CD14-positive monocyte (primary cell): ENCODE measurements around the gene ASS1. TPM values are rescaled to one million over a fixed set of nuclear protein-coding genes. Genes with fewer than 3 reads are reported as not detected.

Experiments
- DNase-seq, 3 donors: peaks; one replicate each; pipeline ENCODE4 v3.0.0-alpha.2; 2011 to 2022
- H2AFZ ChIP-seq: 2 replicates; pipeline ENCODE4 v1.6.0; 2012; ENCODE audit warnings: mild to moderate bottlenecking, low read depth, low read length, inconsistent platforms; ENCODE audit not compliant: insufficient read depth, poor library complexity, severe bottlenecking
- H3K27ac ChIP-seq, 2 donors: 1 replicate in 1 of 2; 2 replicates in 1 of 2; pipeline ENCODE4 v1.5.1; 2012 to 2013; ENCODE audit warnings: low read length in 2 of 2, control low read depth in 1 of 2, inconsistent platforms in 1 of 2, low read depth in 1 of 2, mild to moderate bottlenecking in 1 of 2
- H3K27me3 ChIP-seq, 2 donors: one replicate each; pipeline versions ENCODE4 v1.6.0 to v1.6.1; 2011 to 2013; ENCODE audit warnings: low read length in 2 of 2; ENCODE audit not compliant: control insufficient read depth in 2 of 2, insufficient read depth in 2 of 2
- H3K36me3 ChIP-seq, 2 donors: replicated peaks in 1 of 2; 1 replicate in 1 of 2; 2 replicates in 1 of 2; pipeline versions ENCODE4 v1.5.1 to v1.6.1; 2012 to 2013; ENCODE audit warnings: low read length in 2 of 2, control low read depth in 1 of 2, inconsistent platforms in 1 of 2, mild to moderate bottlenecking in 1 of 2; ENCODE audit not compliant: insufficient read depth in 2 of 2, control insufficient read depth in 1 of 2
- H3K4me1 ChIP-seq, 2 donors: 1 replicate in 1 of 2; 2 replicates in 1 of 2; pipeline versions ENCODE4 v1.5.1 to v1.6.1; 2012 to 2013; ENCODE audit warnings: low read length in 2 of 2, control low read depth in 1 of 2, inconsistent platforms in 1 of 2, mild to moderate bottlenecking in 1 of 2, moderate library complexity in 1 of 2; ENCODE audit not compliant: insufficient read depth in 2 of 2, control insufficient read depth in 1 of 2
- H3K4me2 ChIP-seq: replicated peaks from 2 replicates; pipeline ENCODE3; 2012; ENCODE audit warnings: low read length, moderate library complexity, mild to moderate bottlenecking; ENCODE audit not compliant: poor library complexity, severe bottlenecking; ENCODE audit errors: extremely low read depth
- H3K4me3 ChIP-seq, 3 experiments: fragments of 200-600 bp in 1 of 3; sonication (generic) in 1 of 3; replicated peaks in 1 of 3; 1 replicate in 2 of 3; 2 replicates in 1 of 3; pipeline ENCODE4 v1.5.1; 2011 to 2013; ENCODE audit warnings: low read length in 3 of 3, mild to moderate bottlenecking in 3 of 3, control low read depth in 2 of 3, low read depth in 2 of 3, inconsistent platforms in 1 of 3, moderate library complexity in 1 of 3
- H3K79me2 ChIP-seq: 2 replicates; pipeline ENCODE4 v1.6.0; 2012; ENCODE audit warnings: mild to moderate bottlenecking, control low read depth, inconsistent platforms, low read length, moderate library complexity; ENCODE audit not compliant: insufficient read depth
- H3K9ac ChIP-seq: 2 replicates; pipeline ENCODE4 v1.6.0; 2017; ENCODE audit warnings: low read length, mild to moderate bottlenecking; ENCODE audit not compliant: insufficient read depth, poor library complexity, severe bottlenecking
- H3K9me3 ChIP-seq, 2 donors: replicated peaks in 1 of 2; 1 replicate in 1 of 2; 2 replicates in 1 of 2; pipeline versions ENCODE4 v1.5.1 to v1.6.1; 2012 to 2013; ENCODE audit warnings: low read length in 2 of 2, control low read depth in 1 of 2; ENCODE audit not compliant: control insufficient read depth in 1 of 2, insufficient read depth in 1 of 2
- H4K20me1 ChIP-seq: 2 replicates; pipeline ENCODE4 v1.6.0; 2012; ENCODE audit warnings: mild to moderate bottlenecking, low read length, control low read depth, moderate library complexity; ENCODE audit not compliant: insufficient read depth
- H3K27ac Mint-ChIP-seq, 7 donors: one replicate each; pipeline ENCODE4 v1.8.0; 2020; ENCODE audit warnings: mild to moderate bottlenecking in 7 of 7, mixed read lengths in 7 of 7, moderate library complexity in 6 of 7, inconsistent platforms in 2 of 7
- H3K27me3 Mint-ChIP-seq, 3 donors: one replicate each; pipeline ENCODE4 v1.8.0; 2021 to 2022; ENCODE audit warnings: low read depth in 3 of 3, mild to moderate bottlenecking in 3 of 3, mixed read lengths in 3 of 3, moderate library complexity in 3 of 3, inconsistent platforms in 1 of 3
- H3K36me3 Mint-ChIP-seq, 2 donors: one replicate each; pipeline ENCODE4 v1.8.0; 2020; ENCODE audit warnings: mixed read lengths in 2 of 2, inconsistent platforms in 1 of 2, mild to moderate bottlenecking in 1 of 2
- H3K4me1 Mint-ChIP-seq: one replicate; pipeline ENCODE4 v1.8.0; 2020; ENCODE audit warnings: mild to moderate bottlenecking, mixed read lengths
- H3K4me3 Mint-ChIP-seq, 2 donors: one replicate each; pipeline ENCODE4 v1.8.0; 2020; ENCODE audit warnings: mild to moderate bottlenecking in 2 of 2, mixed read lengths in 2 of 2, moderate library complexity in 1 of 2
- H3K9me3 Mint-ChIP-seq, 7 donors: one replicate each; pipeline ENCODE4 v1.8.0; 2020 to 2022; ENCODE audit warnings: mixed read lengths in 7 of 7, mild to moderate bottlenecking in 6 of 7, moderate library complexity in 6 of 7, inconsistent platforms in 2 of 7
- CTCF ChIP-seq: fragments of 200-600 bp; IDR thresholded peaks from one replicate; pipeline ENCODE4 v1.8.0; 2022; ENCODE audit warnings: antibody characterized with exemption, mild to moderate bottlenecking
- whole genome bisulfite sequencing: methylation state at CpG from one replicate; pipeline ENCODE4 v1.1.5; 2013; ENCODE audit warnings: missing lambda C conversion rate; ENCODE audit not compliant: insufficient coverage; 5-methylcytosine and 5-hydroxymethylcytosine counted together
- intact Hi-C, 2 donors: fragments of 100-400 bp; cut with micrococcal nuclease; formaldehyde crosslinking; loops; one replicate each; pipeline versions ENCODE4 v1.15.0 to v1.15.1; 2023
- polyA plus RNA-seq, 3 donors: library from polyadenylated mRNA; depleted of rRNA in 1 of 3; unstranded in 2 of 3; stranded (reverse) in 1 of 3; fragments of 300-500 nt in 2 of 3; fragments of >200 nt in 1 of 3; fragmentation: Illumina TruSeq in 2 of 3; gene quantifications; 1 replicate in 2 of 3; 2 replicates in 1 of 3; pipeline ENCODE4 v1.2.3, GENCODE V29; 2012 to 2021

Gene ASS1
- polyA plus RNA-seq, 3 donors: not detected

- intact Hi-C loops: no loop called here
- Mint-ChIP-seq H3K36me3 (no peaks in the 10 kb centered on the region), H3K27me3 (peaks cover 16 to 26% (median 19%) of the 10 kb centered on the region in 3 donors), H3K27ac (peak overlapping the region in 1 of 7 donors; percentile 47), H3K9me3 (peaks cover 0 to 8% (median 2%) of the 10 kb centered on the region in 7 donors), H3K4me1 (no peaks in the 10 kb centered on the region), H3K4me3 (no peak overlapping the region)
- no peaks in the 10 kb centered on the region for H3K79me2 ChIP-seq
- 77% methylated on average over 3 of the region's 6 CpGs for WGBS
- peaks cover 0 to 8% of the 10 kb centered on the region in 2 donors for H3K27me3 ChIP-seq
- H3K9ac ChIP-seq: no peak overlapping the region
- no peak overlapping the region for H3K4me2 ChIP-seq
- H2AFZ ChIP-seq: no peak overlapping the region
- H3K27ac ChIP-seq: no peak overlapping the region
- DNase-seq: no peak
- H3K4me3 ChIP-seq: no peak overlapping the region
- peaks cover 0 to 1% of the 10 kb centered on the region in 2 donors for H3K9me3 ChIP-seq
- no peak for TF ChIP-seq CTCF
- no peaks in the 10 kb centered on the region for H3K36me3 ChIP-seq
- no peaks in the 10 kb centered on the region for H4K20me1 ChIP-seq
- H3K4me1 ChIP-seq: no peaks in the 10 kb centered on the region
Observed at GRCh38 chr9:130543859-130544258, 99.1 kb downstream of the ASS1 start.

- Histone ChIP-seq H3K79me2 (no peaks in the 10 kb centered on the region), H3K27me3 (peaks cover 0 to 5% of the 10 kb centered on the region in 2 donors), H3K4me2 (no peak overlapping the region), H3K9me3 (peaks cover 4 to 5% of the 10 kb centered on the region in 2 donors), H3K9ac (no peak overlapping the region), H4K20me1 (no peaks in the 10 kb centered on the region), H3K4me1 (no peaks in the 10 kb centered on the region), H3K36me3 (no peaks in the 10 kb centered on the region), H3K27ac (no peak overlapping the region), H2AFZ (no peak overlapping the region), H3K4me3 (no peak overlapping the region)
- Mint-ChIP-seq H3K27ac (no peak overlapping the region), H3K9me3 (peaks cover 5 to 13% (median 7%) of the 10 kb centered on the region in 7 donors), H3K4me1 (no peaks in the 10 kb centered on the region), H3K36me3 (no peaks in the 10 kb centered on the region), H3K4me3 (no peak overlapping the region), H3K27me3 (peaks cover 13 to 21% (median 16%) of the 10 kb centered on the region in 3 donors)
- intact Hi-C loops: no loop called here
- no peak for TF ChIP-seq CTCF
- DNase-seq: no peak
- WGBS: 31% methylated on average over 5 of the region's 9 CpGs
Observed at GRCh38 chr9:130544364-130544763, 99.6 kb downstream of the ASS1 start.
